ENCODE measurements around the gene FBXL17. TPM values are rescaled to one million over a fixed set of nuclear protein-coding genes. Genes with fewer than 3 reads are reported as not detected.
A peak's percentile ranks its signal among the peaks of the same experiment; 100 is the strongest.
"Not testable (repeated sequence)": the region's sequence is repeated elsewhere in the genome, so short reads cannot be mapped to it uniquely, and the experiment has no call there.

FBXL17 gene
- total RNA-seq, 1 donor from 2014 or later: 17.5 TPM

GRCh38 chr5:108168915-108169314 lies 213.0 kb downstream of the FBXL17 start:
- Histone ChIP-seq H3K4me3 (no peak overlapping the region), H3K4me1 (no peaks in the 10 kb centered on the region), H3K36me3 (no peaks in the 10 kb centered on the region), H3K9me3 (no peaks in the 10 kb centered on the region), H3K27ac (no peak overlapping the region), H3K27me3 (no peaks in the 10 kb centered on the region)
- DNase-seq (no peak), ATAC-seq (no peak)
- intact Hi-C loops (cut with DNase I): no loop called here
- no peak for TF ChIP-seq CTCF (IDR thresholded peaks at IDR 0.05)

- no peaks in the 10 kb centered on the region for H3K27me3 ChIP-seq
- H3K4me1 ChIP-seq: no peaks in the 10 kb centered on the region
- H3K4me3 ChIP-seq: no peak overlapping the region
- TF ChIP-seq CTCF (IDR thresholded peaks at IDR 0.05): no peak
- DNase-seq (no peak), ATAC-seq (no peak)
- H3K9me3 ChIP-seq: no peaks in the 10 kb centered on the region
- intact Hi-C loops (cut with DNase I): no loop called here
- no peaks in the 10 kb centered on the region for H3K36me3 ChIP-seq
- H3K27ac ChIP-seq: no peak overlapping the region
Measured at GRCh38 chr5:108167174-108167573, 214.7 kb downstream of the FBXL17 start.

GRCh38 chr5:108164574-108164973 lies 217.3 kb downstream of the FBXL17 start:
- Histone ChIP-seq H3K4me1 (no peaks in the 10 kb centered on the region), H3K27me3 (no peaks in the 10 kb centered on the region), H3K4me3 (no peak overlapping the region), H3K9me3 (no peaks in the 10 kb centered on the region), H3K27ac (no peak overlapping the region), H3K36me3 (no peaks in the 10 kb centered on the region)
- TF ChIP-seq CTCF (IDR thresholded peaks at IDR 0.05): no peak
- intact Hi-C loops (cut with DNase I): no loop called here
- ATAC-seq (no peak), DNase-seq (no peak)

GRCh38 chr5:108152854-108153253 lies 229.0 kb downstream of the FBXL17 start:
- H3K27me3 ChIP-seq; DNase-seq; H3K27ac ChIP-seq; intact Hi-C loops (cut with DNase I); H3K9me3 ChIP-seq; H3K36me3 ChIP-seq; ATAC-seq; H3K4me3 ChIP-seq; H3K4me1 ChIP-seq: not testable (repeated sequence)

- Histone ChIP-seq H3K27ac (no peak overlapping the region), H3K4me3 (no peak overlapping the region), H3K4me1 (no peaks in the 10 kb centered on the region), H3K27me3 (no peaks in the 10 kb centered on the region), H3K9me3 (no peaks in the 10 kb centered on the region), H3K36me3 (no peaks in the 10 kb centered on the region)
- intact Hi-C loops (cut with DNase I): no loop called here
- no peak for TF ChIP-seq CTCF (IDR thresholded peaks at IDR 0.05)
- ATAC-seq: no peak
- DNase-seq: no peak
Measured at GRCh38 chr5:108149369-108149768, 232.5 kb downstream of the FBXL17 start.

- intact Hi-C loops (cut with DNase I): no loop called here
- Histone ChIP-seq H3K36me3 (no peaks in the 10 kb centered on the region), H3K9me3 (no peaks in the 10 kb centered on the region), H3K27ac (no peak overlapping the region), H3K27me3 (no peaks in the 10 kb centered on the region), H3K4me1 (no peaks in the 10 kb centered on the region), H3K4me3 (no peak overlapping the region)
- ATAC-seq: peak; percentile 36
- peak; percentile 48 for TF ChIP-seq CTCF (IDR thresholded peaks at IDR 0.05)
- DNase-seq: no peak
Measured at GRCh38 chr5:108148715-108149139, 233.2 kb downstream of the FBXL17 start.

Data from upper lobe of right lung (tissue), 1 donor.